AG09309 (cell line): ENCODE data around the gene MAPK14.
"Not testable (repeated sequence)": the region's sequence is repeated elsewhere in the genome, so short reads cannot be mapped to it uniquely, and the experiment has no call there.

ENCODE experiments used
- DNase-seq: peaks from one replicate; pipeline ENCODE4 v3.0.0-alpha.2; 2010; ENCODE audit warnings: low read depth
- H3K4me3 ChIP-seq: 2 replicates; pipeline ENCODE4 v1.5.1; 2011; ENCODE audit warnings: mild to moderate bottlenecking, low read depth, low read length, moderate library complexity; ENCODE audit not compliant: control insufficient read depth
- TF ChIP-seq, protein P1 (sequence below): IDR thresholded peaks from 2 replicates; pipeline ENCODE4 v1.5.1; 2011; ENCODE audit warnings: mild to moderate bottlenecking, low read depth, low read length, inconsistent platforms; ENCODE audit not compliant: insufficient read depth, control insufficient read depth; ENCODE audit errors: missing control alignments

Gene MAPK14

DNA sequence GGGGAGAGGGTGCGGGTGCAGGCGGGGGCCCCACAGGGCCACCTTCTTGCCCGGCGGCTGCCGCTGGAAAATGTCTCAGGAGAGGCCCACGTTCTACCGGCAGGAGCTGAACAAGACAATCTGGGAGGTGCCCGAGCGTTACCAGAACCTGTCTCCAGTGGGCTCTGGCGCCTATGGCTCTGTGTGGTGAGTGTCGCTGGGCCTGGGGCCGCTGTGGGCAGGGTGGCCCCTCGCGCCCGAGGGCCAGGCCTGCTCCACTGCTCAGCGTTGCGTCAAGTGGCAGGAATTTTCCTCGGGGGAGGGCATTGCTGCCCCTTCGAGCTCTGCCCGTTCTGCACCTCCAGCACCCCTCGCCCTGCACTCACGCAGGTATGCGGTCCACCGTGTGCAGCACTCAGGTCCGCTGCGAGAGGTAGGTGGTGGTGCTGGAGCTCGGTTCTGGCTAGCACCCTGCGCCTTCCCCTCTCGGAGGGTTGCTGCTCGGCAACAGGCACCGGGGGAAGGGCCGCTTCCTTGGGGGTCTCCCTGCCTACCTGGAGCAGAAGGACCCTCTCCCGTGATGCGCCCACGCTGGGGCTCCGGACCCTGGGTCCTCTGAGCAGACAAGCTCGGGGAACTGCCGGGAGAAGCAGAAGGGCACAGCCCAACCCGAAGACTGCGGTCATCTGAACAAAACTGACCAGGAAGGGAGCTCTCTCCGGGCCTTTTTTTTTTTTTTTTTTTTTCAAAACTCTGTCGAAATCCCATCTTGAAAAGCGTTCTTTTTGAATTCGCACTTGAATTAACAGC, 674 bp downstream of the MAPK14 start:
- TF ChIP-seq, protein P1, sequence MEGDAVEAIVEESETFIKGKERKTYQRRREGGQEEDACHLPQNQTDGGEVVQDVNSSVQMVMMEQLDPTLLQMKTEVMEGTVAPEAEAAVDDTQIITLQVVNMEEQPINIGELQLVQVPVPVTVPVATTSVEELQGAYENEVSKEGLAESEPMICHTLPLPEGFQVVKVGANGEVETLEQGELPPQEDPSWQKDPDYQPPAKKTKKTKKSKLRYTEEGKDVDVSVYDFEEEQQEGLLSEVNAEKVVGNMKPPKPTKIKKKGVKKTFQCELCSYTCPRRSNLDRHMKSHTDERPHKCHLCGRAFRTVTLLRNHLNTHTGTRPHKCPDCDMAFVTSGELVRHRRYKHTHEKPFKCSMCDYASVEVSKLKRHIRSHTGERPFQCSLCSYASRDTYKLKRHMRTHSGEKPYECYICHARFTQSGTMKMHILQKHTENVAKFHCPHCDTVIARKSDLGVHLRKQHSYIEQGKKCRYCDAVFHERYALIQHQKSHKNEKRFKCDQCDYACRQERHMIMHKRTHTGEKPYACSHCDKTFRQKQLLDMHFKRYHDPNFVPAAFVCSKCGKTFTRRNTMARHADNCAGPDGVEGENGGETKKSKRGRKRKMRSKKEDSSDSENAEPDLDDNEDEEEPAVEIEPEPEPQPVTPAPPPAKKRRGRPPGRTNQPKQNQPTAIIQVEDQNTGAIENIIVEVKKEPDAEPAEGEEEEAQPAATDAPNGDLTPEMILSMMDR: no peak
- DNase-seq: no peak
- peak overlapping the region; percentile 56 for H3K4me3 ChIP-seq

DNA sequence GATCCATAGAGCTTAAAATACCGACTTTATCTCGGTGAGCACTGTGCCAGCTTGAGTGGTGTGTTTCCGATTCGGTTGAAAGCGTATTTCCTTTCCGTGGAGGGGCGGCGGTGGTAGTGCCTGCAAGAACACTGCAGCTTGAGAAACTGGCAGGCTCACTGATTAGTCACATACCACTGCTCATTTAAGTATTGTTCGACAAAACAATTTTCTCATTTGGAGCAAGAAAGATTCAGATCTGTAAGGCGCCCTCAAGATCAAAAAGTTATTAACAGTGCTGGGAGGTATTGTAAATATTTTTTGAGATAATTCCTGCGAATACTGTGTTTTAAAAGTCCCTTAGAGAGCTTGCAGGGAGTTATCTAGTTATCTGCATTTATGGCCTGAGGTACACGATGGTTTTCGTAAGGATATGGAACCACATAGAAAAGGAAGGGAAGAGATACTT, 1.3 kb downstream of the MAPK14 start:
- TF ChIP-seq, protein P1: no peak
- DNase-seq: peak; percentile 46
- peak overlapping the region; percentile 56 for H3K4me3 ChIP-seq

DNA sequence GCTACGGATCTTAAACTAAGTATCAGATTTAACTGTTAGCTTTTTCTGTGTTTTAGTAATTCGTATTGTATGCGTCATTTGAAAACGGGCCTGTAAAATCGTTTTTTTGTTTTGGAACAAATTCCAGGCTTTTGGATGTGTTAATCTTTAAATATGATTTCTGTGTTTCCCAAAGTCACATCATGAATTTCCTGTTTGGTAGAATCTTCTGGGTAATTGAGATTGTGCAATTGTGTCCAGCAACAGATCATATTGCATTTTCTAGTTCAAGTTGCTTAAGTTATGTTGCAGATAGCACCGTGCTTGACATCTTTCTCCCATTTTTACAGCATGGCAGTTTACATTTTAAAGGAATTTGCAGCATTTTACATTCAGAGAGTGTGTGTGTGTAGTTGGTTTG, 1.9 kb downstream of the MAPK14 start:
- TF ChIP-seq, protein P1: no peak
- peak overlapping the region; percentile 56 for H3K4me3 ChIP-seq
- peak; percentile 67 for DNase-seq

DNA sequence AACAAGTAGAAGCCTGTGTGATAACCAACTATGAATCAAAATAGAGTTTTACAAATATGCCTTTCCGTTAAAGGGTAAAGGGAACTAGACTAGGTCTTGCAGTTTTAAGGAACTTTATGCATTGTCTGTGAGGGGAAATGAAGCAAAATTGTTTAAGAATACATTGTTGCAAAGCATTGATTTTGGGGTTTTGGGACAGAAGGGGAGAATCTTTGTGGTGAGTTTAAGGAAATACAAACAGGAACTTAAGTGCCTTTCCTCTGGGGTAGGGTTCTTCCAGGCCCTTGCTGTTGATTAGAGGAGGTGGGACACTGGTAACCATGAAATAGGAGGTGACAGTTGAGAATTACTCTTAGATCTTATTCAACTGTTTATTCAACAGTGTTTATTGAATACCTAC, 4.7 kb downstream of the MAPK14 start:
- H3K4me3 ChIP-seq: no peak overlapping the region
- TF ChIP-seq, protein P1: no peak
- no peak for DNase-seq

DNA sequence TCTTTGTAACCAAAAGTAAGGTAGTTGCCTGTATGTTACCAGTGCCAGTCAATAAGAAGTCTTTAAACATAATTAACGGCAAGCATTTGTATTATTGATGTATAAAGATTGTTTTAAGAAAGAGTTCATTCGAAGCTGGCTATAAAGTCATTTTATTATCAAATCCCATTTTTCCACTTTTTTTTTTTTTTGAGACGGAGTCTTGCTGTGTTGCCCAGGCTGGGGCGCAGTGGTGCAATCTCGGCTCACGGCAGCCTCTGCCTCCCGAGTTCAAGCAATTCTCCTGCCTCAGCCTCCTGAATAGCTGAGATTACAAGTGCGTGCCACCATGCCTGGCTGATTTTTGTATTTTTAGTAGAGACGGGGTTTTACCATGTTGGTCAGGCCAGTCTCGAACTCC, 5.5 kb downstream of the MAPK14 start:
- not testable (repeated sequence) for DNase-seq, H3K4me3 ChIP-seq

DNA sequence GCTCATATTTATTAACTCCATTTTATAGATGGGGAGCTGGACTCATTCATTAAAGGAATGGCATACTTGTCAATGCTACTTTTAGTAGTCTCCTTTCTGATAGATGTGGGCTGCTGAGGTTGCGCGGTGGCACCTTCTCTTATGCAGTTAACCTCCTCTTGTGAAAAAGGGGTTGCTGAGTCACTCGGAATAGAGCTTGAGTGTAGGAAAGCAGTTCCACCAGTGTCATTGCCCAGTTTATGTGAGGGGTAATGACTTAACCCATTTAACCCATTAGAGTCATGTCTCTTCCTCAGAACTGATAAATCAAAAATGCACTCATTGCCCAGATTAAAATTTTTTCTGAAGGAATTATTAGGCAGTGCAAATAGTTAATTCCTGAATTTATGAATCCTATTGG, 6.3 kb downstream of the MAPK14 start:
- no peak for DNase-seq
- no peak overlapping the region for H3K4me3 ChIP-seq
- TF ChIP-seq, protein P1: no peak

DNA sequence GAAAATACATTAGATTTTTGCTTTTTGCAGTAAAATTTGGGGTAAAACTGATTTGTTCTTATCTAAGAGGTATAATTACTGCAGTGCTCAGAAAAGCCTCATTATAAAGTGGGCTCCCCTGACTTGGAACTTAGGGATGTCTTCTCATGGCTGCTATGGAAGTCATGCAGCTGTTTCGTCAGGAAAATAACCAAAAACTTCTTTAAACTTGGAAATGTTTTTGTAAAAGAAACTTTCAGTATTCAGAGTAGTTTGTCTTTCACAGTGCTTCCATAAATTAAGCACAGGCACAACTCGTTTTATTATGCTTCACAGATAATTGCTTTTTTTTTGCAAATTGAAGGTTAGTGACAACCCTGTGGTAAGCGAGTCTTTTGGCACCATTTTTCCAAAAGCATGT, 6.8 kb downstream of the MAPK14 start:
- TF ChIP-seq, protein P1: no peak
- H3K4me3 ChIP-seq: no peak overlapping the region

More for the DNA sequence above, 6.8 kb downstream of the MAPK14 start:
- DNase-seq: no peak
